A549 (cell line): Measurements from ENCODE around the gene MCM3AP. TPM values are rescaled to one million over a fixed set of nuclear protein-coding genes. Genes with fewer than 3 reads are reported as not detected.

Experiments
- ATAC-seq, 2 experiments: fragments of 200-7000 bp in 1 of 2; fragments of >200 bp in 1 of 2; cut with Nextera tagmentation in 1 of 2; cut with Tn5 transposase in 1 of 2; 3 replicates each; pipeline versions ENCODE4 v1.8.0 to v1.9.1; 2018 to 2020; ENCODE audit warnings: mild to moderate bottlenecking in 1 of 2, moderate library complexity in 1 of 2
- CTCF ChIA-PET: fragments of 300-600 bp; sonication (Branson Sonifier 250); formaldehyde crosslinking; extraction: SDS; loops from one replicate; lab custom pipeline; 2021; ENCODE audit warnings: antibody characterized with exemption, inconsistent platforms; lab: Yijun Ruan, JAX
- POLR2A ChIA-PET: fragments of 350-600 bp; formaldehyde crosslinking; extraction: SDS; loops from one replicate; lab custom pipeline; 2021; ENCODE audit warnings: antibody characterized with exemption, inconsistent platforms; lab: Yijun Ruan, JAX
- DNase-seq, 2 experiments: peaks; one replicate each; pipeline versions ENCODE4 v3.0.0 to v3.0.0-alpha.2; 2011 to 2016; ENCODE audit warnings: low read depth in 1 of 2, low spot score in 1 of 2
- FAIRE-seq: peaks from 2 replicates; lab custom pipeline; 2011; peaks lifted over from hg19 to GRCh38; lab: Jason Lieb, UNC
- H3K27ac ChIP-seq, 2 experiments: fragments of >200 bp; sonication (Bioruptor Twin); formaldehyde crosslinking; 3 replicates each; pipeline ENCODE4 v1.5.1; 2016 to 2017
- H3K4me1 ChIP-seq: fragments of >200 bp; sonication (Bioruptor Twin); formaldehyde crosslinking; 3 replicates; pipeline ENCODE4 v1.6.1; 2016
- H3K4me2 ChIP-seq: fragments of >200 bp; sonication (Bioruptor Twin); formaldehyde crosslinking; 3 replicates; pipeline ENCODE4 v1.6.1; 2016
- H3K4me3 ChIP-seq: fragments of >200 bp; sonication (Bioruptor Twin); formaldehyde crosslinking; 3 replicates; pipeline ENCODE4 v1.5.1; 2016
- H3K9me3 ChIP-seq: fragments of >200 bp; sonication (Bioruptor Twin); formaldehyde crosslinking; 3 replicates; pipeline ENCODE4 v1.6.1; 2016
- BHLHE40 ChIP-seq: IDR thresholded peaks from 2 replicates; pipeline ENCODE4 v1.6.1; 2012; ENCODE audit warnings: low read depth, low read length, inconsistent platforms
- CBX2 ChIP-seq: fragments of 200-600 bp; sonication (generic); IDR thresholded peaks from 2 replicates; pipeline ENCODE4 v1.6.1; 2016; ENCODE audit warnings: low read depth, mild to moderate bottlenecking, borderline replicate concordance
- CHD4 ChIP-seq: fragments of 200-600 bp; sonication (generic); IDR thresholded peaks from 2 replicates; pipeline ENCODE4 v1.6.1; 2016; ENCODE audit warnings: antibody characterized with exemption, mild to moderate bottlenecking, borderline replicate concordance
- E2F6 ChIP-seq: IDR thresholded peaks from 2 replicates; pipeline ENCODE4 v1.6.1; 2012; ENCODE audit warnings: low read depth, borderline replicate concordance
- EHF ChIP-seq: fragments of 250-450 bp; sonication (Bioruptor Pico); IDR thresholded peaks from 2 replicates; pipeline ENCODE4 v1.5.0; 2020; ENCODE audit warnings: mild to moderate bottlenecking
- EHMT2 ChIP-seq: fragments of 200-600 bp; sonication (generic); IDR thresholded peaks from 2 replicates; pipeline ENCODE4 v1.6.1; 2016; ENCODE audit warnings: antibody characterized with exemption, low read depth, mild to moderate bottlenecking, moderate library complexity
- EP300 ChIP-seq, 2 experiments: fragments of >200 bp; sonication (Bioruptor Twin); formaldehyde crosslinking; IDR thresholded peaks; 2 replicates in 1 of 2; 3 replicates in 1 of 2; pipeline ENCODE4 v1.6.1; 2016 to 2017
- ESRRA ChIP-seq: fragments of 150-350 bp; IDR thresholded peaks from 2 replicates; pipeline ENCODE4 v1.6.1; 2014; ENCODE audit warnings: mild to moderate bottlenecking, low read length, borderline replicate concordance
- FOSL2 ChIP-seq, 2 experiments: fragments of 450-650 bp in 1 of 2; fragments of >200 bp in 1 of 2; sonication (Bioruptor Twin) in 1 of 2; formaldehyde crosslinking; IDR thresholded peaks; 2 replicates each; pipeline versions ENCODE4 v1.5.0 to v1.6.1; 2016 to 2020; ENCODE audit warnings: mild to moderate bottlenecking in 1 of 2, moderate library complexity in 1 of 2
- GATA3 ChIP-seq: IDR thresholded peaks from 2 replicates; pipeline ENCODE4 v1.6.1; 2012; ENCODE audit warnings: borderline replicate concordance
- HEYL ChIP-seq: fragments of 250-450 bp; sonication (Bioruptor Pico); IDR thresholded peaks from 2 replicates; pipeline ENCODE4 v1.8.0; 2021; ENCODE audit warnings: mild to moderate bottlenecking, moderate library complexity
- HOXB5 ChIP-seq: fragments of 250-450 bp; sonication (Bioruptor Pico); IDR thresholded peaks from 2 replicates; pipeline ENCODE4 v1.5.0; 2020; ENCODE audit warnings: mild to moderate bottlenecking, moderate library complexity
- JUN ChIP-seq, 2 experiments: fragments of >200 bp; sonication (Bioruptor Twin); formaldehyde crosslinking; IDR thresholded peaks; 2 replicates in 1 of 2; 3 replicates in 1 of 2; pipeline ENCODE4 v1.6.1; 2016 to 2017
- JUNB ChIP-seq: fragments of >200 bp; sonication (Bioruptor Twin); formaldehyde crosslinking; IDR thresholded peaks from 2 replicates; pipeline ENCODE4 v1.6.1; 2016
- KDM1A ChIP-seq: fragments of 200-600 bp; sonication (generic); IDR thresholded peaks from 2 replicates; pipeline ENCODE4 v1.6.1; 2016; ENCODE audit warnings: low read depth, mild to moderate bottlenecking
- MAX ChIP-seq: IDR thresholded peaks from 2 replicates; pipeline ENCODE4 v1.6.1; 2012
- MAZ ChIP-seq: fragments of 150-350 bp; IDR thresholded peaks from 2 replicates; pipeline ENCODE4 v1.6.1; 2014; ENCODE audit warnings: antibody characterized with exemption, low read depth, low read length, borderline replicate concordance
- MYC ChIP-seq: IDR thresholded peaks from 2 replicates; pipeline ENCODE4 v1.6.1; 2012; ENCODE audit warnings: mild to moderate bottlenecking, inconsistent platforms, low read length, improper control_type of control experiment, borderline replicate concordance
- POLR2A ChIP-seq: IDR thresholded peaks from 2 replicates; pipeline ENCODE4 v1.6.1; 2012; ENCODE audit warnings: mild to moderate bottlenecking, low read length
- POLR2AphosphoS2 ChIP-seq: conservative IDR thresholded peaks from 2 replicates; pipeline ENCODE4 v1.6.1; 2012; ENCODE audit warnings: low read length, improper control_type of control experiment, inconsistent platforms
- RAD21 ChIP-seq, 2 experiments: fragments of >200 bp in 1 of 2; sonication (Bioruptor Twin) in 1 of 2; formaldehyde crosslinking in 1 of 2; IDR thresholded peaks in 1 of 2; conservative IDR thresholded peaks in 1 of 2; 2 replicates in 1 of 2; 3 replicates in 1 of 2; pipeline ENCODE4 v1.6.1; 2012 to 2018; ENCODE audit warnings: inconsistent platforms in 1 of 2
- RARB ChIP-seq: fragments of 250-450 bp; sonication (Bioruptor Pico); IDR thresholded peaks from 2 replicates; pipeline ENCODE4 v1.8.0; 2021; ENCODE audit warnings: mild to moderate bottlenecking, moderate library complexity
- REST ChIP-seq: fragments of 200-600 bp; sonication (generic); IDR thresholded peaks from 2 replicates; pipeline ENCODE4 v1.6.1; 2016; ENCODE audit warnings: antibody characterized with exemption, mild to moderate bottlenecking, moderate library complexity
- SREBF2 ChIP-seq: fragments of 450-650 bp; IDR thresholded peaks from 2 replicates; pipeline ENCODE4 v1.6.1; 2014; ENCODE audit warnings: mild to moderate bottlenecking, moderate library complexity
- TFCP2L1 ChIP-seq: fragments of 250-450 bp; sonication (Bioruptor Pico); IDR thresholded peaks from 2 replicates; pipeline ENCODE4 v1.5.0; 2021; ENCODE audit warnings: mild to moderate bottlenecking
- TP53 ChIP-seq: fragments of 250-450 bp; sonication (Bioruptor Pico); IDR thresholded peaks from 2 replicates; pipeline ENCODE4 v1.5.0; 2021; ENCODE audit warnings: mild to moderate bottlenecking, moderate library complexity
- ZC3H11A ChIP-seq: fragments of 450-650 bp; IDR thresholded peaks from 2 replicates; pipeline ENCODE4 v1.6.1; 2014; ENCODE audit warnings: antibody characterized with exemption, mild to moderate bottlenecking
- ZFP36 ChIP-seq: fragments of 450-650 bp; IDR thresholded peaks from 2 replicates; pipeline ENCODE4 v1.6.1; 2014; ENCODE audit warnings: borderline replicate concordance; ENCODE audit not compliant: partially characterized antibody
- ZNF302 ChIP-seq: fragments of 250-450 bp; sonication (Bioruptor Pico); IDR thresholded peaks from 2 replicates; pipeline ENCODE4 v1.9.0; 2021; ENCODE audit warnings: inconsistent platforms, mild to moderate bottlenecking, moderate library complexity
- WGBS: methylation state at CpG from one replicate; pipeline ENCODE4 v1.1.6; 2017; ENCODE audit errors: missing lambda C conversion rate; 5-methylcytosine and 5-hydroxymethylcytosine counted together
- polyA plus RNA-seq, 4 experiments: library from polyadenylated mRNA; depleted of rRNA in 3 of 4; stranded (reverse); fragments of >200 nt; fragmentation: RNase III in 1 of 4; extraction: RNeasy Plus Mini Kit Qiagen cat#74134 plus additional on column Dnase treatment in 1 of 4; gene quantifications; 2 replicates in 3 of 4; 3 replicates in 1 of 4; pipeline ENCODE4 v1.2.3, GENCODE V29; 2011 to 2017

The MCM3AP gene
- polyA plus RNA-seq, 2 of the 4 experiments (the other 2 are of a cell fraction), result 41.2 to 43.6 TPM

GRCh38 chr21:46234436-46234950 is 50.9 kb downstream of the MCM3AP start:
- DNase-seq (no peak), ATAC-seq (no peak), FAIRE-seq (no peak)
- no peaks in the 10 kb centered on the region for H3K9me3 ChIP-seq
- ChIA-PET POLR2A (no interaction called here), CTCF (interaction anchor here (1.0 to 1.3 kb wide), 2 partner anchors 9 to 20 kb away, joined by 3 to 4 read pairs; no protein-coding TSS in a partner anchor)
- no peak overlapping the region for H3K4me3 ChIP-seq
- no peak overlapping the region for H3K4me2 ChIP-seq
- H3K4me1 ChIP-seq, result peaks cover 6% of the 10 kb centered on the region
- no peak for TF ChIP-seq ZFP36
- no peak for TF ChIP-seq EHF (CRISPR knock-in tag)
- no peak for TF ChIP-seq ZC3H11A
- no peak for TF ChIP-seq POLR2A
- no peak for TF ChIP-seq MAZ
- no peak for TF ChIP-seq ESRRA
- no peak overlapping the region for H3K27ac ChIP-seq
- WGBS, result 67% methylated on average over 5 of the region's 5 CpGs

- WGBS, result 88% methylated on average over 6 of the region's 6 CpGs
- no peak for TF ChIP-seq HEYL
- no peak for TF ChIP-seq SREBF2
- TF ChIP-seq MAZ, result no peak
- H3K9me3 ChIP-seq, result no peaks in the 10 kb centered on the region
- FAIRE-seq, result no peak
- ChIA-PET POLR2A (interaction anchor here (0.6 kb wide), 1 partner anchor 177 kb away, joined by 3 read pairs; no protein-coding TSS in a partner anchor), CTCF (interaction anchor here (1.3 to 2.1 kb wide), 4 partner anchors 14 to 28 kb away, joined by 4 to 7 read pairs (median 4); no protein-coding TSS in a partner anchor)
- no peak for DNase-seq
- peaks cover 14% of the 10 kb centered on the region for H3K4me1 ChIP-seq
- H3K4me3 ChIP-seq, result peak overlapping the region; percentile 59
- H3K4me2 ChIP-seq, result peak overlapping the region; percentile 88
- peak overlapping the region; percentile 93 to 99 for H3K27ac ChIP-seq
- ATAC-seq, result no peak
Observed at GRCh38 chr21:46229923-46230260, 55.5 kb downstream of the MCM3AP start.

- ATAC-seq, result peak; percentile 54 to 64
- Histone ChIP-seq H3K4me3 (peak overlapping the region; percentile 59), H3K4me1 (peaks cover 14% of the 10 kb centered on the region), H3K4me2 (peak overlapping the region; percentile 88), H3K27ac (peak overlapping the region; percentile 93 to 99), H3K9me3 (no peaks in the 10 kb centered on the region)
- FAIRE-seq, result no peak
- WGBS, result 4% methylated on average over 18 of the region's 72 CpGs
- DNase-seq, result peak in 1 of 2 experiments; percentile 16
- CTCF ChIA-PET, result interaction anchor here (1.3 to 2.1 kb wide), 4 partner anchors 14 to 28 kb away, joined by 4 to 7 read pairs (median 4); no protein-coding TSS in a partner anchor
- POLR2A ChIA-PET, result interaction anchor here (0.6 kb wide), 1 partner anchor 177 kb away, joined by 3 read pairs; no protein-coding TSS in a partner anchor
- TF ChIP-seq ZNF302 (CRISPR knock-in tag) (no peak), JUN (IDR thresholded peaks at IDR 0.05) (peak in 1 of 2 experiments; percentile 63; a peak in 2 of 5 replicates), BHLHE40 (no peak), MAX (peak; percentile 89), RARB (CRISPR knock-in tag) (no peak), SREBF2 (no peak), TFCP2L1 (no peak), POLR2AphosphoS2 (no peak), EHMT2 (no peak), KDM1A (no peak), GATA3 (no peak), MAZ (no peak), TP53 (CRISPR knock-in tag) (no peak), RAD21 (conservative IDR thresholded peaks at IDR 0.05 in 1 of 2, IDR thresholded peaks at IDR 0.05 in 1 of 2) (no peak), CHD4 (no peak), MYC (peak; percentile 81; the same call in 1 of the 2 replicates), ZFP36 (no peak), FOSL2 (IDR thresholded peaks at IDR 0.05) (no peak), FOSL2 (CRISPR knock-in tag; IDR thresholded peaks at IDR 0.05) (no peak), EHF (CRISPR knock-in tag) (no peak), E2F6 (peak; percentile 71), JUNB (no peak), CBX2 (no peak), REST (no peak), HOXB5 (CRISPR knock-in tag) (no peak), EP300 (IDR thresholded peaks at IDR 0.05) (no peak)
Observed at GRCh38 chr21:46229133-46229922, 56.1 kb downstream of the MCM3AP start.
